Mesothelial cell of epicardium (in vitro differentiated cells): ENCODE results near the gene PRAC1. TPM values are rescaled to one million over a fixed set of nuclear protein-coding genes. Genes with fewer than 3 reads are reported as not detected.

Experiments
- DNase-seq, 2 experiments: peaks; one replicate each; pipeline ENCODE4 v3.0.0; 2021; ENCODE audit warnings: low spot score in 2 of 2; ENCODE audit not compliant: unreplicated experiment in 2 of 2
- H3K27ac Mint-ChIP-seq: 2 replicates; pipeline ENCODE4 v1.8.0; 2021; ENCODE audit warnings: mixed read lengths
- H3K27me3 Mint-ChIP-seq: 2 replicates; pipeline ENCODE4 v1.8.0; 2021; ENCODE audit warnings: low read depth, mixed read lengths
- H3K36me3 Mint-ChIP-seq: 2 replicates; pipeline ENCODE4 v1.8.0; 2021; ENCODE audit warnings: mixed read lengths
- H3K4me1 Mint-ChIP-seq: 2 replicates; pipeline ENCODE4 v1.8.0; 2021; ENCODE audit warnings: mixed read lengths
- H3K4me3 Mint-ChIP-seq: 2 replicates; pipeline ENCODE4 v1.8.0; 2021; ENCODE audit warnings: mild to moderate bottlenecking, moderate library complexity, mixed read lengths
- H3K9me3 Mint-ChIP-seq: 2 replicates; pipeline ENCODE4 v1.8.0; 2021; ENCODE audit warnings: mixed read lengths
- total RNA-seq: library from RNA; stranded (reverse); gene quantifications from 3 replicates; pipeline ENCODE4 v1.2.1, GENCODE V29; 2021
- TF ChIP-seq, protein P1 (sequence below): fragments of 200-600 bp; sonication (generic); IDR thresholded peaks from one replicate; pipeline ENCODE4 v1.5.0; 2021; ENCODE audit warnings: antibody characterized with exemption; ENCODE audit not compliant: unreplicated experiment

PRAC1 gene
- total RNA-seq, 1 donor from 2014 or later, result 14.0 TPM

DNA sequence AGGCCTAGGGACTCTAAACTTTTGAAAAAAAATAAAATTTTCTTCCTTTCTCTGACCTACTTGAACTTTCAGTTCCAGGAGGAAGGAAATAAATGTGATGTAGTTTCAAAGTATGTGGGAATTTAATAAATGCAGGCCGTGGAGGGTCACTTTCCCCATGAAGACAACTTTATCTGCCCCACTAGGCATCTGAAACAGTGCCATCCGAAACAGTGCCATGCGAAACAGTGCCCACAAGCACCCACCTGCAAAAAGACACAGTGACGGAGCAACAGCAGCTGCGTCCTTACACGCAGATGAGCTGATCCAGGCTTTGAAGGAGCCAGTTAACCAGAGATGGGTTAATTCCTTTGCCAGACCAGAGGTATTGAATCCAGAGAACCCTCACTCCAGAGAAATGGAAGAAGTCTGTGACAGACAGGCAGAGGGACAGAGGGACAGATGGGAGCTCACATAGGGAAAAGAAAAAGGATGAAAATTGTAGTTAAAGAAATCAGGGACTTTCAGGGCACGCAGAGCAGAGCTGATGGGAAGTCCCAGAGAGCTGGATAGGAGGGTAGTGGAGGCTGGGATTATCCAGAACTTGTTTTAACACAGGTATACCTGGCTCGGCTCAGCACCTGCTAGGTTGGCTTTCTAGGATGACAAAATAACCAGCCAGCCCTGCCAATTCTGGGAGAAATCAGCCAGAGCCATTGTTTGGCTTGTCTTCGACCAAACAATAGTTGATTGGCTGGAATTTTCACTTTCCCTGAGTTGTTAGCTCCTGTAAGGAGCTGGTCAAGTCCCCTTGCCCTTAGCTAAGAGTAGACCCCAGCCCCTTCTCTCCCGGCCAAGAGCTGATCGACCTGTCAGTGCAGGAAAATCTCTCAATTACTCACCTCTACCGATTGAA lies 23.3 kb upstream of the PRAC1 start:
- no peak for DNase-seq
- Mint-ChIP-seq H3K36me3 (no peaks in the 10 kb centered on the region), H3K9me3 (no peaks in the 10 kb centered on the region), H3K4me1 (peaks cover 27% of the 10 kb centered on the region), H3K27ac (peak overlapping the region; percentile 85), H3K4me3 (no peak overlapping the region), H3K27me3 (peaks cover 96% of the 10 kb centered on the region)
- TF ChIP-seq, protein P1, sequence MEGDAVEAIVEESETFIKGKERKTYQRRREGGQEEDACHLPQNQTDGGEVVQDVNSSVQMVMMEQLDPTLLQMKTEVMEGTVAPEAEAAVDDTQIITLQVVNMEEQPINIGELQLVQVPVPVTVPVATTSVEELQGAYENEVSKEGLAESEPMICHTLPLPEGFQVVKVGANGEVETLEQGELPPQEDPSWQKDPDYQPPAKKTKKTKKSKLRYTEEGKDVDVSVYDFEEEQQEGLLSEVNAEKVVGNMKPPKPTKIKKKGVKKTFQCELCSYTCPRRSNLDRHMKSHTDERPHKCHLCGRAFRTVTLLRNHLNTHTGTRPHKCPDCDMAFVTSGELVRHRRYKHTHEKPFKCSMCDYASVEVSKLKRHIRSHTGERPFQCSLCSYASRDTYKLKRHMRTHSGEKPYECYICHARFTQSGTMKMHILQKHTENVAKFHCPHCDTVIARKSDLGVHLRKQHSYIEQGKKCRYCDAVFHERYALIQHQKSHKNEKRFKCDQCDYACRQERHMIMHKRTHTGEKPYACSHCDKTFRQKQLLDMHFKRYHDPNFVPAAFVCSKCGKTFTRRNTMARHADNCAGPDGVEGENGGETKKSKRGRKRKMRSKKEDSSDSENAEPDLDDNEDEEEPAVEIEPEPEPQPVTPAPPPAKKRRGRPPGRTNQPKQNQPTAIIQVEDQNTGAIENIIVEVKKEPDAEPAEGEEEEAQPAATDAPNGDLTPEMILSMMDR, result no peak

DNA sequence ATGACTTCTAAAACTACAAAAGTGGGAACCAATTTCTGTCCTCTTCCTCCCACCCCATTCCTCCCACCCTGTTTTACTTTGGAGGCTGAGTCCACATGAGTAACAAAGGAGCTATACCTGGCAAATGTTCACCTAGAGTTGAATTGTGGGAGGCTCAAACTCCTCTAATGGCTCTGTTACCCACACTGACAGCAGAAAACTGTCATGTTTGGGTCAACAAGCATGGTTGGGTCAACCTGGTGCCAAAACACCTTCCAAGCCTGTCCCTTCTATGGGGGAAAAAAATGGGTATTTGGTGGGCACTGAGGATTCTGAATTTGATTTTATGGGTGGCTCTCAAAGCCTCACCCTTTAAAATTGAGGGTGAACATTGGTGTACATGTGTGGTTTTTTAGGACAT lies 18.2 kb upstream of the PRAC1 start:
- Mint-ChIP-seq H3K27ac (no peak overlapping the region), H3K4me3 (no peak overlapping the region), H3K9me3 (no peaks in the 10 kb centered on the region), H3K4me1 (peaks cover 17% of the 10 kb centered on the region), H3K36me3 (no peaks in the 10 kb centered on the region), H3K27me3 (peaks cover 99% of the 10 kb centered on the region)
- TF ChIP-seq, protein P1, result no peak
- no peak for DNase-seq

DNA sequence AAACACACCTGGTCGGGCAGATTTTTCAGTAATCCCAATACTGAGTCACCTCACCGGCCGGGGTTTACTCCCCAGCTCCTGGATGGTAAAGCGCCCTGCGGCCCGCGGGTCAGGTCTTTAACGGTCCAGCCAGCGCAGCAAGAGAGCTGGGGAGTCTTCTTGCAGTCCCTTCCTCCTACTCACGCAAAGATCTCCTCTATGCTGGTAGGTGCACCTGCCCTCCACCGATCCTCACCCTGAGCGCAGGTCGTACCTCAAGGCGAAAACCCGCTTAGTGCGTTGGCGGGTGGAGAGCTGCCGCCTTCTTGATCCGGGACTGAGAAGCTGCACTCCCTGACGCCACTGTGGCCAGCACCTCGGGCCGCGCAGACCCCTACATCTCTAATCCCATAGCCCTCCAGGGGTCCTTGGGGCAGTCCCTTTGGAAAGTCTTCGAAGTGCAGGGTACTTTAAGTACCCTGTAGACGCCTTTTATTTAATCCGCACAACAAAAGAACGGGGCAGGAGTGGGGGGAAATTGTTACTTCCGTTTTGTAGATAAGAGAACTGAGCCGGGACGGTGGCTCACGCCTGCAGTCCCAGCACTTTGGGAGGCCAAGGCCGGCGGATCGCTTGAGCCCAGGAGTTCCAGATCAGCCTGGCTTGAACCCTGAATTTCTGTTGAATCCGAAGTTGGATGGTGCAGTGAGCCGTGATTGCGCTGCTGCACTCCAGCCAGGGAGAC lies 16.6 kb upstream of the PRAC1 start:
- DNase-seq, result no peak
- Mint-ChIP-seq H3K27me3 (peaks cover 100% of the 10 kb centered on the region), H3K9me3 (no peaks in the 10 kb centered on the region), H3K36me3 (no peaks in the 10 kb centered on the region), H3K4me1 (peaks cover 11% of the 10 kb centered on the region), H3K4me3 (no peak overlapping the region), H3K27ac (no peak overlapping the region)
- TF ChIP-seq, protein P1, result no peak

DNA sequence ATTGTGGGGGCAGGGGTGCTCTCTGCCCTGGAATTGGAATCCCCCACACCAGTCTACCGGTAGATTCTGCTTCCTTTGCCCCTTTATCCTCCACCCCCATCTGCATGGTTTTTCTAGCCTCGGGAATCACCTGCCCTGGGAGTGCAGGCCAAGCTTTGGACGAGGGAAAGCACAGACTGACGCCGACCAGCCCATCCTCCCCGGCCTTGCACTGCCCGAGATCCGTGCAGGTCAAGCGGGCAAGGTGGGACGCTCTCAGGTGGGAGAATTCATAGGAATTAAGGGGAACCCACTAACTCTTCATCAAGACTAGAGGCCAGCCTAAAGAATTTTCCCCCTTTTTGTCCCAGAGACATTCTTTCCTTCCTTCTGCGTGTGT lies 16.1 kb upstream of the PRAC1 start:
- H3K9me3 Mint-ChIP-seq, result no peaks in the 10 kb centered on the region
- no peak for DNase-seq
- no peak overlapping the region for H3K27ac Mint-ChIP-seq
- no peaks in the 10 kb centered on the region for H3K36me3 Mint-ChIP-seq
- peaks cover 14% of the 10 kb centered on the region for H3K4me1 Mint-ChIP-seq
- H3K4me3 Mint-ChIP-seq, result no peak overlapping the region
- peaks cover 100% of the 10 kb centered on the region for H3K27me3 Mint-ChIP-seq
- TF ChIP-seq, protein P1, result no peak

DNA sequence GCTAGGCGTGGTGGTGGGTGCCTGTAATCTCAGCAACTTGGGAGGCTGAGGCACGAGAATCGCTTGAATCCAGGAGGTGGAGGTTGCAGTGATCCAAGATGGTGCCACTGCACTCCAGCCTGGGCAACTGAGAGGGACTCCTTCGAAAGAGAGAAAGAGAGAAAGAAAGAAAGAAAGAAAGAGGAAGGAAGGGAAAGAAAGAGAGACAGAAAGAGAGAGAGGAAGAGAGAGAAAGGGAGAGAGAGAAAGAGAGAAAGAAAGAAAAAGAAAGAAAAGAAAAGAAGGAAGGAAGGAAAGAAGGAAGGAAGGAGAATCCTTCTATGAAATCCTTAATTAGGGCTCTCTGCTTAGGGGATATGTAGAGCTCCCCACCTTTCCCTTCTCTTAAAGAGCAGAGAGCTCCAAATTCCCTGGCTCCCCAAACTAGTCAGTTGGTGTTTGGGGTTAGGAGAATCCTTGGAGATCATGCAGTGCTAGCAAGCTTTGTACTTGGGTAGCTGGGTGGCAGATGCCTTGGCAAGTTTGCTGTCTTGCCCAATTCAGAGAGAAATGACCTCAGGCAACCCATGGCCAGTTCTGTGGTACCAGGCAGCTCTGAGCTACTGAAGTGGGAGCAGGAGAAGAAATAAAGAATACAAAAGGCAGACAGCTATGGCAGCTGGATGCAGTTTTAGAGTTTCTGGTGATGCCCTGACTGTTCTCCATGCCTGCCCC lies 15.2 kb upstream of the PRAC1 start:
- Mint-ChIP-seq H3K4me1 (peaks cover 21% of the 10 kb centered on the region), H3K27me3 (peaks cover 100% of the 10 kb centered on the region), H3K4me3 (no peak overlapping the region), H3K9me3 (no peaks in the 10 kb centered on the region), H3K27ac (no peak overlapping the region), H3K36me3 (no peaks in the 10 kb centered on the region)
- TF ChIP-seq, protein P1, result no peak
- DNase-seq, result no peak
